GM10266 (cell line): ENCODE measurements around the gene MGAT4A.

ENCODE experiments used
- DNase-seq: peaks from one replicate; pipeline ENCODE4 v3.0.0; 2012; ENCODE audit errors: extremely low spot score
- TF ChIP-seq, protein P1 (sequence below): IDR thresholded peaks from 2 replicates; pipeline ENCODE4 v1.5.1; 2012; ENCODE audit warnings: mild to moderate bottlenecking, low read depth; ENCODE audit not compliant: control insufficient read depth, insufficient read depth; ENCODE audit errors: missing control alignments

MGAT4A gene

DNA sequence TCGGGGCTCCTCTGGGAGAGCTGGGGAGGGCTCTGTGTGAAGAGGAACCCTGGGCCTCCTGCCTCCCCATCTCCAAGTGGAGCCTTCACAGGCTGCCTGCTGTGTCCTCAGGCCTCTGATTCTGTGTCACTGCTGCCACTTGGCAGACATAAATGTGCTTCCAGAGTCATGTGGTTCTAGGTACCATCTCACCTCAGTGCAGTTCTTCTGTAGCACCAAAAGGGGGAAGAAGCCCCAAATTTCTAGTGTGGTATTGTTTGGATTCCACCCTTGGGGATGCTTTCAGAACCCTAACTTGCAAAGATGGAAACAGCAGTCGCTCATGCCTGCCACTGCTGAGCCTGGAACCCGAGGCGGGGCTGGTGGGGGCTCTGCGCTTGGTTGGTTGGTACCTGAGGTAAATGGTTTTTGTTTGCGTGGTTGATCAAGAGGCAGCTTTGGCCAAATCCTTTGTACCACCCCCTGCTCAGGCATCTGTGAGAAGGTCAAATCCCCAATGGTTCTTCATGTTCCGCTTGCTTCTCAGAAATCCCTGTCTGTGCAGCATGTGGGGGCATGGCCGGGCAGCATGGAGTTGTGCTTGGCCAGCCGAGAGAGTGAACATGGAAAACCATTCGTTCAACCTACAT is 150.2 kb downstream of the MGAT4A start:
- TF ChIP-seq, protein P1, sequence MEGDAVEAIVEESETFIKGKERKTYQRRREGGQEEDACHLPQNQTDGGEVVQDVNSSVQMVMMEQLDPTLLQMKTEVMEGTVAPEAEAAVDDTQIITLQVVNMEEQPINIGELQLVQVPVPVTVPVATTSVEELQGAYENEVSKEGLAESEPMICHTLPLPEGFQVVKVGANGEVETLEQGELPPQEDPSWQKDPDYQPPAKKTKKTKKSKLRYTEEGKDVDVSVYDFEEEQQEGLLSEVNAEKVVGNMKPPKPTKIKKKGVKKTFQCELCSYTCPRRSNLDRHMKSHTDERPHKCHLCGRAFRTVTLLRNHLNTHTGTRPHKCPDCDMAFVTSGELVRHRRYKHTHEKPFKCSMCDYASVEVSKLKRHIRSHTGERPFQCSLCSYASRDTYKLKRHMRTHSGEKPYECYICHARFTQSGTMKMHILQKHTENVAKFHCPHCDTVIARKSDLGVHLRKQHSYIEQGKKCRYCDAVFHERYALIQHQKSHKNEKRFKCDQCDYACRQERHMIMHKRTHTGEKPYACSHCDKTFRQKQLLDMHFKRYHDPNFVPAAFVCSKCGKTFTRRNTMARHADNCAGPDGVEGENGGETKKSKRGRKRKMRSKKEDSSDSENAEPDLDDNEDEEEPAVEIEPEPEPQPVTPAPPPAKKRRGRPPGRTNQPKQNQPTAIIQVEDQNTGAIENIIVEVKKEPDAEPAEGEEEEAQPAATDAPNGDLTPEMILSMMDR: no peak
- DNase-seq: no peak

DNA sequence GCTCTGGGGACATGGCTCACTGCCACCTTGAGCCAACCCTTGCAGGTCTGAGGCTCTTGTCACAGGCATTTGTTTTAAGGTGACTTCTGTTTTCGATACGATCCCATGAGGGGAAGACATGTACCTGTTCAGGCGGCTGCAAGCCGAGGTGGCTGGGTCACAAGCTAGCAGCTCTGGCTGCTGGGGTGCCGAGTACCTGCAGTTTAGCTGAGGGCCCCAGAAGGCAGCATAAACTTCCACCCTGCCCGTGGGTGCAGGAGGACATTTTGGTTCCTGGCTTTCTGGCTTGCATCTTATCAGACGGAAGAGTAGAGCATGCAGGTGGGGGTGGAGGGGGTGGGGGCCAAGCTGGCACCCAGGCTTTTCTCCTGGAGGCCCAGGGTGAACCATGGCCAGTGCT is 151.0 kb downstream of the MGAT4A start:
- TF ChIP-seq, protein P1: no peak
- DNase-seq: no peak

DNA sequence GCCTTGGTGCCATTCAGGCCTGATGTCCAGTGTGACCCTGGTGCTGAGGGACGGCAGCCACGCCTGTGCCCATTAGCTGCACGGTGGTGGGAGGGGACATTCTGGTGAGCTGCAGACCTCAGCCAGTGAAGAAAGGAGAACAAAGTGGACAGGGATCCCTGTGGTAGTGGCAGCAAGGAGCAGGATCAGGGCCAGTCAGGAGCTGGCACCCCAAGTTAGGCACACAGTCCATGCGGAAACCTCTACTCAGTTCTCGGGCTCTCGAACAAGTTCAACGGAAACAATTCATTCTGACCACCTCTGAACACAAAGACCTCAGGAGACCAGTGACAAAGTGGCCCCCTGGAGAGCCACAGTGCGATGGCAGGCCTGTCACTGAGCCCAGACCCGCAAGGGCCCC is 152.7 kb downstream of the MGAT4A start:
- TF ChIP-seq, protein P1: no peak
- no peak for DNase-seq

DNA sequence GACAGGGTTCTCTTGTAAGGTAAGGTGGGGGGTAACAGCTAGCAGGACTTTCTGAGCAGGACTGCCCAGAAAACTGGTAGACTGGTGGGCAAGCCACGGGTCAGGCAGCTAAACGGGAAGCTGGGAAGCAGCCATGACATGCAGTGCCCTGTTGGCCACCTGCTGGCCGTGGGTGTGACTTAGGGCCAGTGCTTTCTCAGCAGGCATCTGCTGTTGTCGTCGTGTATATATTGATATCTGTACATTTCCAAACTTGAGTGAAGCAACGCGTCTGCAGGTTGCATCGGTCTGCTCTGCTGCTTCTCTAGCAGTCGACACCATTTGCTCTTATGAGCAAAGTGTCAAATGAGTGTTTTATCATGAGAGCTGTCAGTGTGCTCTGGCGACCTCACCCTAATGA is 153.6 kb downstream of the MGAT4A start:
- TF ChIP-seq, protein P1: no peak
- no peak for DNase-seq

DNA sequence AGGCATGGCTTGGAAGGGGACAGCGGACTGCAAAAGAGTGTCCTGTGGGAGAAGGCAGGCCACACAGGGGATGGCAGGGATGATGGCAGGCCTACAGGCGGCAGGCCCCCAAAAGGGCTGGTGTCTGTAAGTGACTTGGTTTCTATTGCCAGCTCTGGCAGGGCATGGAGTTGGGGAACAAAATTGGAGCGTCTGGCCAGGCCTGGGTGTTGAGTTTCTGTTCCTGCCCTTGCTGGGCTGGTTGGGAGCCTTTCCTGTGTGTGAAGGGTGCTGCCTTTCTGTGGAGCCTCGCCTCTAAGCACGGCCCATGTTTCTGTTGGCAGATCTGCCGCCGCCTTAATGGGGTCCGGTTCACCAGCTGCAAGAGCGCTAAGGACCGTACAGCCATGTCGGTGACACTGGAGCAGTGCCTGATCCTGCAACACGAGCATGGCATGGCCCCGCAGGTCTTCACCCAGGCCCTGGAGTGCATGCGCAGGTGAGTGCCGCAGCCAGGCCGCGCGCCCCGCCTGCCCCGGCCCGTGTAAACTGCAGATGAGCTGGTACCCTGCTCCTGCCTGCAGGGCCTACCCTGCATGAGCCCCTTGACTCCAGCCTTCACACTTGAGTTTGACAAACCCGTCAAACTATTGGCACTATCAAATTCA is 154.1 kb downstream of the MGAT4A start:
- TF ChIP-seq, protein P1: no peak
- DNase-seq: no peak

DNA sequence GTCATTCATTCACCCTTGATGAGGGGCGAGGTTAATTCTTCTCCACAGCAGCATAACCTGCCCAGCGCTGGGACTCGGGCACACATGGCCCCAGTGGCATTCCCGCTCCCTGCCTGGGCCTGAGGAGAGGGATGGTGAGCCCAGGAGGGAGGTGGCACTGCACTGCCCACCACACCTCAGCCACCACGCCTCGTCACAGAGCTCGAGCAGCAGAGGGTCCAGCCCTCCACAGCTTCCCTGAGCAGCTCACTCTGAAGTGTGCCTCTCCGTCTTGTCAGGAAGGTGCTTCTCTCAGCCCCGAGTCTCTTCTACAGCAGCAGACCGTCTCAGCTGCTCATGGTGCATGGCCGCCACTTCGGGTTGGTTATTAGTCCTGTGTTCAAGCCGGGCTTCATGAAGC is 157.5 kb downstream of the MGAT4A start:
- TF ChIP-seq, protein P1: no peak
- DNase-seq: no peak

DNA sequence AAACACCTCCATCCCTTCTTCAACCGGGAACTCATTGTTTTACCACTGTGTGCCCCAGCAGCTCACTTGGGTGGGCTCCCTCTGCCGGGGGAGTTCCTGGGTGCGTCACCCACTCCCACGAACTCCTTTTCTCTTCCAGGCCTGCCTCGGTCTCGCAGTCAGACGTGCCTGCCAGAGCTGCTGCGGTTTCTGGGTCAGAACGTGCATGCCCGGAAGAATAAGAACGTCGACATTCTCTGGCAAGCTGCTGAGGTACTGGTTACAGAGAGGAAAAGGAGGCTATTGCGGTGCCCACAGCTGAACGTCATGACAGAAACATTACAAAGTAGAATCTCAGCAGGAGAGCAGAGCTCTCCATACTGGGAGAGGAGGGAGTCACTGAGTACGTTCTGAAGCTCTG is 158.3 kb downstream of the MGAT4A start:
- DNase-seq: no peak
- TF ChIP-seq, protein P1: no peak
